Stimulated activated CD8-positive, alpha-beta memory T cell treated with anti-CD3 and anti-CD28 coated beads, Interleukin-12 subunit alpha, Interleukin-12 subunit beta, amount 100 ng/mL, for 4 hours (primary cell): ENCODE measurements around the gene TTYH2.
A peak's percentile ranks its signal among the peaks of the same experiment; 100 is the strongest.

Experiments
- DNase-seq: peaks from one replicate; pipeline ENCODE4 v3.0.0-alpha.2; 2020; ENCODE audit warnings: low read depth

TTYH2 gene

GRCh38 chr17:74194682-74195081 lies 18.7 kb upstream of the TTYH2 start:
- no peak for DNase-seq

GRCh38 chr17:74196541-74197317 lies 16.6 kb upstream of the TTYH2 start:
- DNase-seq: no peak

DNA sequence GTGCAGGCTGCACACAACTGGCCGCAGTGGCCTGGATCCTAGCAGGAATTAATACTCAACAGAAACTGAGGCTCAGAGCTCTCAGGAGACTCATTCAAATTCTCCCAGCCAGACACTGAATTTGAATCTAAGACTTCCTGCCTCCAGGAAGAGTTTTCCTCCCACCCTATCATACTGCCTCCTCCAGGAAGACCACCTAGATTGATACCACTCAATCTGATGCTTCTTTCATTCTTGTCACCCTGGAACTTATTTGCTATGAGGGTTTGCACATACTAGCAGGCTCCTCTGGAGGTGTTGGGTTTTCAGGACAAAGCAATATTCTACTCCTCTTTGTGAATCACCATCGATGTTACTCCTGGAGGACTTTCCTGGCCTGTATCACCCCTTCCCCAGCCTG lies 15.6 kb upstream of the TTYH2 start:
- no peak for DNase-seq

GRCh38 chr17:74198694-74199093 lies 14.7 kb upstream of the TTYH2 start:
- no peak for DNase-seq

DNA sequence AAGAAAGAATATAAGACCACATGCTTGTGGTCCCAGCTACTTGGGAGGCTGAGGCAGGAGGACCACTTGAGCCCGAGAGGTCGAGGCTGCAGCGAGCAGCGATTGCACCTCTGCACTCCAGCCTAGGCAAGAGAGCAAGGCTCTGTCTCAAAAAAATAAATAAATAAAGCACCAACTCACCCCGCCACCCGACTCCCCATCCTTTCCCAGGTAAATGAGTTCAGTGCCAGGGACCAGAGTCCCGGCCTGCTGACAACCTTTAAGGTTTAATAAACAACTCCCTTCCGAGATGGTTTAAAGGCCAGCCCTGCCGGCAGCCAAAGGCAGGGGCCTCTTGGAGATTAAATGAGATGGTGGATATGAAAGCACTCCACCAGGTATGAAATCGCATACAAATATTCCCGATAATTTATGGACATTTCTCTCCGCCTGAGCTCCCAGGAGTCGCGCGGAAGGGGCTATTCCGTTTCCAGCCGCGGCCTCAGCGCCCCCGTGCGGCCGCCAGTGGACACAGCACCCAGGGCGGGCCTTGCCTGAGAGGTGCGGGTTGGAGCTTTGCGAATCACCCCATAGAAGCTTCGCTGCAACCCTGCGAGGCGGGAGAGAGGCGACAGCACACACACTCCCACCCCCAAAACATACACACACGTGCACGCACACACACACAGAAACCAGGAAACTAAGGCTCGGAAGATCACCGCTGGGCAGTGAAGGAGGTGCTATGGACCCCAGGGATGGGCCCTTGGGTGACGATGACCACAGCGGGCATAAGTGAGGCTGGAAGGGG lies 13.9 kb upstream of the TTYH2 start:
- DNase-seq: no peak

DNA sequence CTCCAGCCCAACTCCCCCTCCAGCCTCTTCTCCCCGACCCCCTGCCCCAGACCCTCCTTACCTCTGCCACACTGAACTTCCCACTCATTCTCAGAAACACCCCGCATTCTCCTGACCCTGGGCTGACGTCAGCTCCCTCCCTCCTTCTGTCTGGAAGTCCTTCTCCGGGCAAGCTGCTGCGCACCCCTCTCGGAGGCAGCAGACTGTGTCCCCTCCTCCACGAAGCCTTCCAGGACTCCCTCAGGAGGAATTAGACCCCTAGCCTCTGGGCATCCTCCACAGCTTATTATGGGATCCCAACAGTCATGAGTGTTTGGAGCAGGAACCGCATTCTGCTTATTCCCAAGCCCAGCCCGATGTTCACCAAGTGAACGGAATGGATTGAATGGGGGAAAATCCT lies 13.3 kb upstream of the TTYH2 start:
- no peak for DNase-seq

- DNase-seq: no peak
Measured at GRCh38 chr17:74201250-74201649, 12.1 kb upstream of the TTYH2 start.

- no peak for DNase-seq
Measured at GRCh38 chr17:74201948-74202347, 11.4 kb upstream of the TTYH2 start.

DNA sequence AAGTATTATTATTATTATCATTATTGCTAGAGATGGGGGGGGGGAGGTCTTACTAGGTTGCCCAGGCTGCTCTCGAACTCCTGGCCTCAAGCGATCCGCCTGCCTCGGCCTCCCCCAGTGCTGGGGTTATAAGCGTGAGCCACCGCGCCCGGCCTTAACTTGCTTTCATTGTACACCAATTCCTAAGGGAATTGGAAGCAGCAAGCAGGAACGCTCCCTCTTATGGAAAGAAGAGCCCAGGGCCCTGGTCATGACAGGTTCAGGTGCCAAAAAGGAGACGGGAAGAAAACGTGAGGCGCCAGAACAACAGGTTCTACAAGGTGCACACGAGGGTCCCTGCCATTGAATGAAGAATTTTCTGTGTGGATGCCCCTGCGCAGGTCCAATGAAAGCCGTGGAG lies 10.4 kb upstream of the TTYH2 start:
- DNase-seq: no peak

DNA sequence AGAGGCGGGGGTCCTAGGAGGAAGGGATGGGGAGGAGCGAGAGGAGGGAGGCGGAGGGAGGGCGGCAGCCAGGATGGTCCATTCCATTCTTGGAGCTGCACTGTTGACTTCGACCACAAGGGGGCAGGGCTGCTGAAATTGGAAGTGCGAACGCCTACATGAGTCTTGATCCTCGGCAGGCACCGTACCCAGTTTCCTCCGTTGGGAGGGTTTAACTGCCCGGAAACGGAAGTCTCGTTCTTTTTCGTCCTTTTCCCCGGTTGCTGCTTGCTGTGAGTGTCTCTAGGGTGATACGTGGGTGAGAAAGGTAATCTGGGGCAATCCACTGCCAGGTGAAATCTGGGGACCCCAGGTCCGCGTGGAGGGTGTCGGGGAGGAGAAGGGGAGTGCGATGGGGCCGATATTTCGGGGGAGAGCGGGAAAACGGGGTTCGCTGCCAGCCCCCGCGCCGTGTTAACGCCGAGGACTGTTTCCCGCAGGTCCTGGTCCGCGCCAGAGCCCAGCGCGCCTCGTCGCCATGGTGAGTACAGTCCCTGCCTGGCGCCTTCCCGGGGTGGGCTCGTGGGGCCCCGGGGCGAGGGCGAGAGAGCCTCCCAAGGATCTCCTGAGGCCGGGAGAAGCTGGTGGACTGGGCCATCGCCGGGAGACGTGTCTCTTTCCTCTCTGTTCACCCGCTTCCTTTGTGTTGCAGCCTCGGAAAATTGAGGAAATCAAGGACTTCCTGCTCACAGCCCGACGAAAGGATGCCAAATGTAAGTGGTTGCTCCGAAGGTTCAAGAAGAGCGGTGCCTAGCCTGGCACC lies 9.7 kb upstream of the TTYH2 start, which contains the start of gene RPL38:
RPL38 (plus strand) TSS at position 240 of the 802 bp plus-strand sequence; CDS start at position 518, 278 bp downstream.
- peak; percentile 82 for DNase-seq

- DNase-seq: no peak
Measured at GRCh38 chr17:74204474-74204873, 8.9 kb upstream of the TTYH2 start.

- DNase-seq: no peak
Measured at GRCh38 chr17:74205274-74205673, 8.1 kb upstream of the TTYH2 start.

- no peak for DNase-seq
Measured at GRCh38 chr17:74206332-74206818, 7.0 kb upstream of the TTYH2 start.

DNA sequence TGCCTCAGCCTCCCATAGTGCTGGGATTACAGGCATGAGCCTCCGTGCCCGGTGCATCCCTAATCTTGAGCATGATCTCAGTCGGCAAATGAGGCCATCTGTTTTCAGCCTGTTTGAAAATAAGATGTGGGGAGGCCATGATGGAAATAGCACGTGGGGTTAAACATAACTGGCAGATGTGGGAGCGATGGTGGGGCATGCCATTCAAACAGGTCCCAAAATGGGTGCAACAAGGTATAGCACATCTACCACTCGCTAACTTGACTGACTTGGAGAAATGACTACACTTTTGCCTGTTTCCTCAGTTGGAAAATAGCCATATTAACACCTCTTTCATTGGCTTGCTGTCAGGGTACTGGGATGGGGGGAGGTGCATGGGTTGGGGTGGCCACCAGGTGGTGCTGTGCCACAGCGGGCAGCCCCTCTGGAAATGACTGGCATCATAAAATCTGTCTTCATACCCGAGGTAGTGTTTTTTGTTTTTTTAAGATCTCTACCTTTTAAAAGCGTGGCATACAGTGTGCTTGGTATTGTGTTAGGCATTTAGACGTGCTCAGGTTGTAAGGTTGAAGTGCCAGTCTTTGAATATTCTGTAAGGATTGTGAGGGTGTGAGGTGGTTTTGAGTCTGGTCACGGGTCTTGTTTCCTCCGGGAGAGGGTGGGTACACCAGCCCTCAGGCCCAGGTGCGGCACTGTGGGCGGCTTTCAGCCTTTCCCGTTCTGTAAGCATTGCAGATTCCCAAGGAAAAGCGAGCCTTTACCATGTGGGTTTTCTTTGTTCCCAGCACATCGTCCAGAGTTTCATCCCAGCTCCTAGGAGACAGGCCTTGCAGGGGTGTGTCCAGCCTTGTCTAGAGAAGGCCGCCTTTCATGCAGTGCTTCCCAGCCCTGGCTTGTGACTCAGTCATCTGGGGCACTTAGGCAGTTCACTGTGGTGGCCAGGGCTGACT lies 2.9 kb upstream of the TTYH2 start:
- peak; percentile 53 for DNase-seq

- DNase-seq: no peak
Measured at GRCh38 chr17:74211141-74211911, 2.0 kb upstream of the TTYH2 start.

GRCh38 chr17:74211912-74212208 lies 1.5 kb upstream of the TTYH2 start:
- no peak for DNase-seq

DNA sequence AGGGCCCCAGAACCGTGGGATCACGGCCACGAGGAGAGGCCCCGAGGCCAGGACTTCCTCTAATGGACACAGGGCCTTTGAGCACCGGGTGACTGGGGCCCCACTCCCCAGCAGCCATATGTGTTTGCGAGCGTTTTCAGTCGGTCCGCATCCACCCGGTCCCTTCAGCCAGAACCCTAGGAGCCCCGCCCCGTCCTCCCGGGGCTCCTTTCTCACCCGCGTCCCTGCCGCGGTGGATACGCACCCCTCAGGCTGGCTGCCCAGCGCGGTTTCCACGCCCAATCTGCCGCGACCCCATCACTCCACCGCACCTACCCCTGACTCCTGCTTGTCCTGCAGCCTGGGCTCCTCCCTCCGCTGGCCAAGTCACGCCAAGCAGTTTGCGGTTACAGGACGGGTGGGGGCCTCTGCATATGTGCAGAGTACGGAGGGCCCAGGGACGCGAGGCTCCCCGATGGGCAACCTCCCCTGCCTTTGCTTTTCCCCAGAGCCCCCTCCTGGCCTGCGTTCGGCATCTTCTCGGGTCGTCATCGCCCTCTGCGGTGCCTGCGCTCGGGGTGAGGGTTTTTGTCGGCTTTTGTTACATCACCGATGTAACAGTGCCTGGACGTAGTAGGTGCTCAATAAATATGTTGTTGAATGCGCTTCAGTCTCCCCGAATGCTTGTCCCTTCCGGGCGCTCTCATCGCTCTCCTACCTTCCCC lies 1.0 kb upstream of the TTYH2 start:
- DNase-seq: no peak

DNA sequence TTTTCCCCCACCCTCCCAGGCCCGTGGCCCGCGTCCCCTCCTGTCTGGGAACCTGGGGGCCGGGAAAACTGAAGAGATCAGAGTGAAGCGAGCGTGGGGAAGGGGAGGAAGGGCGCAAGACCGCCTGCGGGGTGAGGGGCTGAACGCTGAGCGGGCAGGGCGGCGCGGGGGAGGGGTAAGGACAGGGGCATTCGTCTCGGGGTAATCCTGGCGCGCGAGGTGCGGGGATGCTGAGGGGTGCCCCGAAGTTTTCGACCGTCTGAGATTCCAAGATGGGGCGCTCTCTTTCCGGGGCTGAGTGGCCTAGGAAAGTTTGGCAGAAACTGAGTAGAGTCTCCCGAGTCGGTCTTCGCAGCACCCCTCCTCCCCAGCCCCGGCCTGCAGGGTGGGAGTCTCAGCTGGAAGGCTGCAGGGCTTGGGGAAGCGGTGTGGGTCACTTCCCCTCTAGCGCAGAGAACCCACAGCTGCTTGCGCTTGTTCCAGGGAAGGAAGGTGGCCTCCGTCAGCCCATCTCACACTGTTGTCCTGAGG lies 555 bp downstream of the TTYH2 start:
- DNase-seq: no peak

DNA sequence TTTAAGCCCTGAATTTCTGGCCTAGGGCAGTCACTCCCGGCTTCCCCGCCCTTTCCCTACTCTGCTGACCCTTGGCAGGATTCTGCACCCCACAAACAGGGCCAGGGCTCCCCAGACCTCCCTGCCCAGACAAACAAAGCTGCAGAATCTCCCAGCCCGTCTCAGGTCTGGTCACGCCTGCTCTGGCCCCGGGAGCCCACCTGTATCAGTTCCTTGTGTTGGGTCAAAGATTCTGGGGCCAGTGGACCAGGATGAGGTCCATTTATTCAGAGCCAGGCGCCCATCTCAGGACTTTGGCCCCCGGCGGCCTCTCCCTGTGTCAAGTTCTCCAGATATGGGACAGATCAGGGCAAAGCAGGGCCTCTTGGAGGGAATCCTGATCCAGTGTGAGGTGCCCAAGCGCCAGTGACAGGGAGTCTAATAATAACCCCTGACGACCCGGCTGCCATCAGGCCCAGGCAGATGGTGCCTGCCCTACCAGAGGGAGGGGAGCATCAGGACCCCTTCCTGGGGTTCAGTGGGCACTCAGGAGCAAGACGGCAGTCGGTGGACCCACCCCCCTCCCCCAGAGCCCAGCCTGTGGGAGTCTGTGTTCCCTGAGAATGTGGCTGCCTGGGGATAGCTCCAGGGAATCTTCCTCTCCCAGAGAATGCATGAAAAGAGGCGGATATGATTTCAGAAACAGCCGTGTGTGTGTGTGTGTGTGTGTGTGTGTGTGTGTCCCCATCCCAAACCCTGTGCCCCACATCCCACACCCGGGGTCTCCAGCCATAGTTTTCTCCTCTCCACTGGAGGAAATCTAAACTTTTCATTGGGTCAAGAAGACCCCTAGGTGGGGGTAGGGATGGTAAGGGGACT lies 1.3 kb downstream of the TTYH2 start:
- DNase-seq: no peak
